Measurements from ENCODE around the gene PDHX.
"Not testable (repeated sequence)": the region's sequence is repeated elsewhere in the genome, so short reads cannot be mapped to it uniquely, and the experiment has no call there.

The PDHX gene

GRCh38 chr11:34911676-34912075 lies 4.7 kb upstream of the PDHX start:
- DNase-seq (ENCODE audit: low read depth in 2 of 2): no peak

- DNase-seq (ENCODE audit: low read depth in 2 of 2): not testable (repeated sequence)
These were observed 2.9 kb upstream of the PDHX start for GRCh38 chr11:34913556-34913955.

- DNase-seq (ENCODE audit: low read depth in 2 of 2): peak in 1 of 2 donors; percentile 0
These were observed 1.0 kb upstream of the PDHX start for GRCh38 chr11:34915136-34916014.

- no peak for DNase-seq (ENCODE audit: low read depth in 2 of 2)
These were observed 689 bp downstream of the PDHX start for GRCh38 chr11:34916843-34917770.

- DNase-seq (ENCODE audit: low read depth in 2 of 2): no peak
These were observed 4.7 kb downstream of the PDHX start for GRCh38 chr11:34921156-34921555.

- no peak for DNase-seq (ENCODE audit: low read depth in 2 of 2)
These were observed 8.3 kb downstream of the PDHX start for GRCh38 chr11:34924714-34925113.

GRCh38 chr11:34926101-34926830 lies 9.8 kb downstream of the PDHX start:
- no peak for DNase-seq (ENCODE audit: low read depth in 2 of 2)

GRCh38 chr11:34926831-34927132 lies 10.4 kb downstream of the PDHX start:
- no peak for DNase-seq (ENCODE audit: low read depth in 2 of 2)

GRCh38 chr11:34928268-34928959 lies 12.0 kb downstream of the PDHX start:
- no peak for DNase-seq (ENCODE audit: low read depth in 2 of 2)

GRCh38 chr11:34928960-34929680 lies 12.7 kb downstream of the PDHX start:
- no peak for DNase-seq (ENCODE audit: low read depth in 2 of 2)

- DNase-seq (ENCODE audit: low read depth in 2 of 2): no peak
These were observed 13.7 kb downstream of the PDHX start for GRCh38 chr11:34929794-34930763.

GRCh38 chr11:34936945-34937629 lies 20.7 kb downstream of the PDHX start:
- DNase-seq (ENCODE audit: low read depth in 2 of 2): no peak

- no peak for DNase-seq (ENCODE audit: low read depth in 2 of 2)
These were observed 22.2 kb downstream of the PDHX start for GRCh38 chr11:34938611-34939010.

GRCh38 chr11:34940026-34940677 lies 23.7 kb downstream of the PDHX start:
- DNase-seq (ENCODE audit: low read depth in 2 of 2): no peak

GRCh38 chr11:34941688-34942087 lies 25.3 kb downstream of the PDHX start:
- no peak for DNase-seq (ENCODE audit: low read depth in 2 of 2)

GRCh38 chr11:34944692-34945091 lies 28.3 kb downstream of the PDHX start:
- no peak for DNase-seq (ENCODE audit: low read depth in 2 of 2)

GRCh38 chr11:34948696-34949095 lies 32.3 kb downstream of the PDHX start:
- no peak for DNase-seq (ENCODE audit: low read depth in 2 of 2)

GRCh38 chr11:34953955-34954354 lies 37.5 kb downstream of the PDHX start:
- no peak for DNase-seq (ENCODE audit: low read depth in 2 of 2)

GRCh38 chr11:34957206-34957605 lies 40.8 kb downstream of the PDHX start:
- no peak for DNase-seq (ENCODE audit: low read depth in 2 of 2)

Measured in stimulated activated CD8-positive, alpha-beta memory T cell treated with anti-CD3 and anti-CD28 coated beads, Interleukin-2, amount 100 ng/mL, for 1 hour (primary cell).